ENCODE measurements around the gene ANKIB1.

- TF ChIP-seq, protein P1, sequence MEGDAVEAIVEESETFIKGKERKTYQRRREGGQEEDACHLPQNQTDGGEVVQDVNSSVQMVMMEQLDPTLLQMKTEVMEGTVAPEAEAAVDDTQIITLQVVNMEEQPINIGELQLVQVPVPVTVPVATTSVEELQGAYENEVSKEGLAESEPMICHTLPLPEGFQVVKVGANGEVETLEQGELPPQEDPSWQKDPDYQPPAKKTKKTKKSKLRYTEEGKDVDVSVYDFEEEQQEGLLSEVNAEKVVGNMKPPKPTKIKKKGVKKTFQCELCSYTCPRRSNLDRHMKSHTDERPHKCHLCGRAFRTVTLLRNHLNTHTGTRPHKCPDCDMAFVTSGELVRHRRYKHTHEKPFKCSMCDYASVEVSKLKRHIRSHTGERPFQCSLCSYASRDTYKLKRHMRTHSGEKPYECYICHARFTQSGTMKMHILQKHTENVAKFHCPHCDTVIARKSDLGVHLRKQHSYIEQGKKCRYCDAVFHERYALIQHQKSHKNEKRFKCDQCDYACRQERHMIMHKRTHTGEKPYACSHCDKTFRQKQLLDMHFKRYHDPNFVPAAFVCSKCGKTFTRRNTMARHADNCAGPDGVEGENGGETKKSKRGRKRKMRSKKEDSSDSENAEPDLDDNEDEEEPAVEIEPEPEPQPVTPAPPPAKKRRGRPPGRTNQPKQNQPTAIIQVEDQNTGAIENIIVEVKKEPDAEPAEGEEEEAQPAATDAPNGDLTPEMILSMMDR (IDR thresholded peaks at IDR 0.05): no peak
- TF ChIP-seq POLR2A (IDR thresholded peaks at IDR 0.05): no peak
Observed at GRCh38 chr7:92325173-92325572, 79.4 kb downstream of the ANKIB1 start.
